ENCODE data around the gene TANC2. TPM values are rescaled to one million over a fixed set of nuclear protein-coding genes. Genes with fewer than 3 reads are reported as not detected.
"Not testable (repeated sequence)": the region's sequence is repeated elsewhere in the genome, so short reads cannot be mapped to it uniquely, and the experiment has no call there.

The TANC2 gene
- total RNA-seq, 1 donor from 2014 or later, result 84.2 TPM

GRCh38 chr17:62970610-62971009 is 4.6 kb downstream of the TANC2 start:
- Histone ChIP-seq H3K27me3 (ENCODE audit: control insufficient read depth, insufficient read depth, low read length) (no peaks in the 10 kb centered on the region), H3K4me3 (ENCODE audit: low read depth, low read length) (no peak overlapping the region), H3K36me3 (ENCODE audit: control insufficient read depth, insufficient read depth, low read length) (peaks cover 2% of the 10 kb centered on the region)
- DNase-seq (ENCODE audit: low read depth) (no peak), FAIRE-seq (no peak)
- no peak for TF ChIP-seq CTCF (IDR thresholded peaks at IDR 0.05; ENCODE audit: insufficient read depth, low read length, severe bottlenecking)

- H3K4me3 ChIP-seq (ENCODE audit: low read depth, low read length), result no peak overlapping the region
- TF ChIP-seq CTCF (IDR thresholded peaks at IDR 0.05; ENCODE audit: insufficient read depth, low read length, severe bottlenecking), result no peak
- FAIRE-seq, result no peak
- no peaks in the 10 kb centered on the region for H3K27me3 ChIP-seq (ENCODE audit: control insufficient read depth, insufficient read depth, low read length)
- peaks cover 2% of the 10 kb centered on the region for H3K36me3 ChIP-seq (ENCODE audit: control insufficient read depth, insufficient read depth, low read length)
- DNase-seq (ENCODE audit: low read depth), result no peak
Observed at GRCh38 chr17:62971853-62972252, 5.8 kb downstream of the TANC2 start.

- DNase-seq (ENCODE audit: low read depth) (no peak), FAIRE-seq (no peak)
- no peak for TF ChIP-seq CTCF (IDR thresholded peaks at IDR 0.05; ENCODE audit: insufficient read depth, low read length, severe bottlenecking)
- Histone ChIP-seq H3K36me3 (ENCODE audit: control insufficient read depth, insufficient read depth, low read length) (peaks cover 2% of the 10 kb centered on the region), H3K4me3 (ENCODE audit: low read depth, low read length) (no peak overlapping the region), H3K27me3 (ENCODE audit: control insufficient read depth, insufficient read depth, low read length) (no peaks in the 10 kb centered on the region)
Observed at GRCh38 chr17:62974788-62975187, 8.8 kb downstream of the TANC2 start.

- no peaks in the 10 kb centered on the region for H3K27me3 ChIP-seq (ENCODE audit: control insufficient read depth, insufficient read depth, low read length)
- no peak for DNase-seq (ENCODE audit: low read depth)
- no peak for TF ChIP-seq CTCF (IDR thresholded peaks at IDR 0.05; ENCODE audit: insufficient read depth, low read length, severe bottlenecking)
- no peak overlapping the region for H3K4me3 ChIP-seq (ENCODE audit: low read depth, low read length)
- no peak for FAIRE-seq
- H3K36me3 ChIP-seq (ENCODE audit: control insufficient read depth, insufficient read depth, low read length), result peaks cover 2% of the 10 kb centered on the region
Observed at GRCh38 chr17:62975206-62975605, 9.2 kb downstream of the TANC2 start.

- not testable (repeated sequence) for DNase-seq (ENCODE audit: low read depth); FAIRE-seq; H3K4me3 ChIP-seq (ENCODE audit: low read depth, low read length); H3K27me3 ChIP-seq (ENCODE audit: control insufficient read depth, insufficient read depth, low read length); H3K36me3 ChIP-seq (ENCODE audit: control insufficient read depth, insufficient read depth, low read length)
Observed at GRCh38 chr17:62976643-62977231, 10.7 kb downstream of the TANC2 start.

- no peak for FAIRE-seq
- DNase-seq (ENCODE audit: low read depth), result no peak
- no peaks in the 10 kb centered on the region for H3K36me3 ChIP-seq (ENCODE audit: control insufficient read depth, insufficient read depth, low read length)
- H3K27me3 ChIP-seq (ENCODE audit: control insufficient read depth, insufficient read depth, low read length), result no peaks in the 10 kb centered on the region
- TF ChIP-seq CTCF (IDR thresholded peaks at IDR 0.05; ENCODE audit: insufficient read depth, low read length, severe bottlenecking), result no peak
- H3K4me3 ChIP-seq (ENCODE audit: low read depth, low read length), result no peak overlapping the region
Observed at GRCh38 chr17:62980842-62981241, 14.8 kb downstream of the TANC2 start.

All from bronchial epithelial cell (primary cell).